Smooth muscle cell (in vitro differentiated cells): ENCODE results near the gene ALDH8A1. TPM values are rescaled to one million over a fixed set of nuclear protein-coding genes. Genes with fewer than 3 reads are reported as not detected.

Experiments used
- DNase-seq: peaks from one replicate; lab custom pipeline; 2025; ENCODE audit not compliant: unreplicated experiment; lab: John Stamatoyannopoulos, UW
- H2AFZ ChIP-seq: fragments of 200-600 bp; sonication (generic); 2 replicates; pipeline ENCODE4 v1.6.0; 2016; ENCODE audit warnings: antibody characterized with exemption, low read depth, mild to moderate bottlenecking
- H3F3A ChIP-seq: fragments of 200-600 bp; sonication (generic); 2 replicates; pipeline ENCODE4 v1.6.0; 2017; ENCODE audit warnings: antibody characterized with exemption, low read depth
- H3K27ac ChIP-seq: fragments of 200-600 bp; sonication (generic); 2 replicates; pipeline ENCODE4 v1.5.1; 2016; ENCODE audit warnings: low read depth, mild to moderate bottlenecking
- H3K27me3 ChIP-seq: fragments of 200-600 bp; sonication (generic); 2 replicates; pipeline ENCODE4 v1.6.1; 2016; ENCODE audit warnings: low read depth, mild to moderate bottlenecking
- H3K36me3 ChIP-seq: fragments of 200-600 bp; sonication (generic); 2 replicates; pipeline ENCODE4 v1.5.1; 2016; ENCODE audit warnings: low read depth
- H3K4me1 ChIP-seq: fragments of 200-600 bp; sonication (generic); 2 replicates; pipeline ENCODE4 v1.5.1; 2016; ENCODE audit warnings: low read depth
- H3K4me2 ChIP-seq: fragments of 200-600 bp; sonication (generic); 2 replicates; pipeline ENCODE4 v1.6.0; 2016; ENCODE audit warnings: mild to moderate bottlenecking
- H3K4me3 ChIP-seq: fragments of 200-600 bp; sonication (generic); 2 replicates; pipeline ENCODE4 v1.5.1; 2016; ENCODE audit warnings: mild to moderate bottlenecking
- H3K79me2 ChIP-seq: fragments of 200-600 bp; sonication (generic); 2 replicates; pipeline ENCODE4 v1.6.0; 2016; ENCODE audit warnings: low read depth, mild to moderate bottlenecking
- H3K9ac ChIP-seq: fragments of 200-600 bp; sonication (generic); 2 replicates; pipeline ENCODE4 v1.6.0; 2016; ENCODE audit warnings: low read depth
- H3K9me3 ChIP-seq: fragments of 200-600 bp; sonication (generic); replicated peaks from 2 replicates; pipeline ENCODE4 v1.5.1; 2016; ENCODE audit warnings: low read depth
- H4K20me1 ChIP-seq: fragments of 200-600 bp; sonication (generic); 2 replicates; pipeline ENCODE4 v1.6.0; 2016; ENCODE audit warnings: low read depth
- CTCF ChIP-seq: fragments of 200-600 bp; sonication (generic); IDR thresholded peaks from 2 replicates; pipeline ENCODE4 v1.5.1; 2017; ENCODE audit warnings: borderline replicate concordance, mild to moderate bottlenecking, antibody characterized with exemption; ENCODE audit not compliant: insufficient read depth, poor library complexity, severe bottlenecking
- WGBS: methylation state at CpG from one replicate; pipeline ENCODE4 v1.1.7; 2016; ENCODE audit warnings: low lambda C conversion rate; 5-methylcytosine and 5-hydroxymethylcytosine counted together
- polyA plus RNA-seq: library from polyadenylated mRNA; unstranded; fragments of >200 nt; fragmentation: Nextera tagmentation; extraction: Ambion mirVana; gene quantifications from 2 replicates; pipeline ENCODE4 v1.2.1, GENCODE V29; 2016
- total RNA-seq: library from RNA; depleted of rRNA; stranded (reverse); fragments of >200 nt; gene quantifications from 2 replicates; pipeline ENCODE4 v1.2.3, GENCODE V29; 2014

Gene ALDH8A1
- total and polyA plus RNA-seq, 2 experiments from 2014 or later: 0.64 to 11.2 TPM

GRCh38 chr6:134950482-134950881 is 581 bp upstream of the ALDH8A1 start:
- Histone ChIP-seq H3K9ac (no peak overlapping the region), H3K36me3 (no peaks in the 10 kb centered on the region), H3F3A (no peaks in the 10 kb centered on the region), H3K9me3 (no peaks in the 10 kb centered on the region), H3K4me1 (no peaks in the 10 kb centered on the region), H3K27ac (no peak overlapping the region), H3K4me2 (no peak overlapping the region), H4K20me1 (no peaks in the 10 kb centered on the region), H3K79me2 (no peaks in the 10 kb centered on the region), H2AFZ (no peak overlapping the region), H3K4me3 (no peak overlapping the region), H3K27me3 (no peaks in the 10 kb centered on the region)
- TF ChIP-seq CTCF: no peak
- WGBS: 73% methylated on average over 2 of the region's 2 CpGs
- DNase-seq: no peak

GRCh38 chr6:134948691-134949090 is 1.2 kb downstream of the ALDH8A1 start:
- Histone ChIP-seq H3K4me2 (no peak overlapping the region), H2AFZ (no peak overlapping the region), H3K9ac (no peak overlapping the region), H3F3A (no peaks in the 10 kb centered on the region), H3K9me3 (no peaks in the 10 kb centered on the region), H3K4me3 (no peak overlapping the region), H3K79me2 (no peaks in the 10 kb centered on the region), H3K27ac (no peak overlapping the region), H3K4me1 (no peaks in the 10 kb centered on the region), H3K36me3 (no peaks in the 10 kb centered on the region), H3K27me3 (no peaks in the 10 kb centered on the region), H4K20me1 (no peaks in the 10 kb centered on the region)
- no peak for DNase-seq
- 100% methylated on average over 1 of the region's 1 CpG for WGBS
- TF ChIP-seq CTCF: no peak

GRCh38 chr6:134948142-134948541 is 1.8 kb downstream of the ALDH8A1 start:
- H3K4me1 ChIP-seq: no peaks in the 10 kb centered on the region
- H3F3A ChIP-seq: no peaks in the 10 kb centered on the region
- no peaks in the 10 kb centered on the region for H3K27me3 ChIP-seq
- no peak for TF ChIP-seq CTCF
- no peaks in the 10 kb centered on the region for H3K79me2 ChIP-seq
- H3K36me3 ChIP-seq: no peaks in the 10 kb centered on the region
- H3K4me3 ChIP-seq: no peak overlapping the region
- H3K9ac ChIP-seq: no peak overlapping the region
- H3K27ac ChIP-seq: no peak overlapping the region
- H3K9me3 ChIP-seq: no peaks in the 10 kb centered on the region
- H4K20me1 ChIP-seq: no peaks in the 10 kb centered on the region
- no peak overlapping the region for H3K4me2 ChIP-seq
- H2AFZ ChIP-seq: no peak overlapping the region
- DNase-seq: no peak

- Histone ChIP-seq H3K79me2 (no peaks in the 10 kb centered on the region), H3K4me3 (no peak overlapping the region), H2AFZ (no peak overlapping the region), H3K27me3 (no peaks in the 10 kb centered on the region), H3F3A (no peaks in the 10 kb centered on the region), H3K27ac (no peak overlapping the region), H4K20me1 (no peaks in the 10 kb centered on the region), H3K4me1 (no peaks in the 10 kb centered on the region), H3K9me3 (no peaks in the 10 kb centered on the region), H3K9ac (no peak overlapping the region), H3K36me3 (no peaks in the 10 kb centered on the region), H3K4me2 (no peak overlapping the region)
- no peak for TF ChIP-seq CTCF
- DNase-seq: no peak
Measured at GRCh38 chr6:134945045-134945444, 4.9 kb downstream of the ALDH8A1 start.
